NCI-H526 treated with DMSO at 0.1 percent for 48 hours (cell line): ENCODE results near the gene IDH3G.
"Not testable (repeated sequence)": the region's sequence is repeated elsewhere in the genome, so short reads cannot be mapped to it uniquely, and the experiment has no call there.

Experiments
- DNase-seq: peaks from one replicate; lab custom pipeline; 2025; lab: John Stamatoyannopoulos, UW

The IDH3G gene

DNA sequence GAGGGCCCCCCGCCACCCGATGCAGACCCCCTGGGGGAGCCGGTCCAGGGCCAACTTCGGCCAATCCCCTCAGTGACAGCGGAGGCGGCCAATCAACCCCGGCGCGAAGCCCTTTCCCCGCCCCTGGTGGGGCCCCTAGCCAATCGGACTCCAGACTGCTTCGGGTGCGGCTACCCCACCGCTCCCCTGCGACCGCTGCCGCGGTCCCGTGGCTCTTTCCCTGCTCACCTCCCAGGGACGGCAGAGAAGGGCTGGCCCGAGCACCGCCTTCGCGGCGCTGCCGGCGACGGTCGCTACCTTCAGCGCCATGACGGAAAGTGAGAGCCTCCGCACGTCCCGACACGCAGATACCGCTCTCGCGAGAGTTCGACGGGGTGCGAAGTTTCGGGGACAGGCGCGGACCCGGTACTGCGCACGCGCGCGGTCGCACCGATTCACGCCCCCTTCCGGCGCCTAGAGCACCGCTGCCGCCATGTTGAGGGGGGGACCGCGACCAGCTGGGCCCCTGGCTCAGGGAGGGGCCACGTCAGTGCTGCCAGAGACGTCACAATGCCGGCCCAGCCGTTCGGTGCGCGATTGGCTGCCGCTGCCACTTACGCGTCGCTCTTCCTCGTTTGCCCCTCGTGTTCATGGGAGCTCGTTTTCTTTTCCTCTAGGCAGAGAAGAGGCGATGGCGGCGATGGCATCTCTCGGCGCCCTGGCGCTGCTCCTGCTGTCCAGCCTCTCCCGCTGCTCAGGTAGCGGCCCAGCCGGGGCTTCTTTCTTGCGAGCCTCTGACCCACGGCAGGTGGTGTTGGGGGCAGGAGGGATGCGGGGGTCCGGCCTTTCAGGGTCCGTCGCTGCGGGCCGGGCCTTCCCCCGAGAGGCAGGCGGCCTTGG is at the start of gene IDH3G, which contains the start of gene SSR4:
TSS of gene IDH3G (minus strand) at position 358 of the 879 bp plus-strand sequence. CDS start at position 309, 49 bp downstream.
TSS of gene SSR4 (plus strand) at position 651 of the 879 bp plus-strand sequence. CDS start at position 671, 20 bp downstream.
- DNase-seq = peak; percentile 87

DNA sequence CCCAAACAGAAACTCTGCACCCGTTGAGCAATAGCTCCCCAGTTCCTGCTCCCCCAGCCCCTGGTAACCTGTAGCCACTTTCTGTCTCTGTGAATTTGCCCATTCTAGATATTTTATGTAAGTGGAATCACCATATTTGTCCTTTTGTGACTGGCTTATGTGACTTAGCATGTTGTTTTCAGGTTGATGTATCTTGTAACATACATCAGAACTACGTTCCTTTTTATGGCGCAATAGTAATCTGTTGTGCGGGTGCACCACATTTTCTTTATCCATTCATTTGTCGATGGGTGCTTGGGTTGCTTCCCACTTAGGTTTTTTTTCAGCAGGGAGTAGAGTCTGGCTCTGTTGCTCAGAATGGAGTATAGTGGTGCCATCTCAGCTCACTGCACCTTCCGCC is 42.7 kb upstream of the IDH3G start:
- DNase-seq = no peak

DNA sequence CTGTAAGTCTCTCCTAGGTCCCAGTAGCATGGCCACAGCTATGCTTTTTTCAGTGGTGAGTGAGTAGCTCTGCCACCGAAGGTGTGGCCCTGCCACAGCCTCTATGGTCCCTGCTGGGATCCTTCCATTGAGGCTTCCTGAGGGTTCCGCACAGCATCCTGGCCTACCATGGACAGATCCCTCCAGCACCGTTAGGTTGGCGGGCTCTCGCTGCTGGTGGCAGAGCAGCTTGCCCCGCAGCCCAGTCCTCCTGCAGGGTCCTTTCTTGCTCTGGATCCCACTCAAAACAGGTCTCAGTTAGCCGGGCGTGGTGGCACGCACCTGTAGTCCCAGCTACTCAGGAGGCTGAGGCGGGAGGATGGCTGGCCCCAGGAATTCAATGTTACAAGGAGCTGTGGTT is 38.6 kb upstream of the IDH3G start:
- no peak for DNase-seq

DNA sequence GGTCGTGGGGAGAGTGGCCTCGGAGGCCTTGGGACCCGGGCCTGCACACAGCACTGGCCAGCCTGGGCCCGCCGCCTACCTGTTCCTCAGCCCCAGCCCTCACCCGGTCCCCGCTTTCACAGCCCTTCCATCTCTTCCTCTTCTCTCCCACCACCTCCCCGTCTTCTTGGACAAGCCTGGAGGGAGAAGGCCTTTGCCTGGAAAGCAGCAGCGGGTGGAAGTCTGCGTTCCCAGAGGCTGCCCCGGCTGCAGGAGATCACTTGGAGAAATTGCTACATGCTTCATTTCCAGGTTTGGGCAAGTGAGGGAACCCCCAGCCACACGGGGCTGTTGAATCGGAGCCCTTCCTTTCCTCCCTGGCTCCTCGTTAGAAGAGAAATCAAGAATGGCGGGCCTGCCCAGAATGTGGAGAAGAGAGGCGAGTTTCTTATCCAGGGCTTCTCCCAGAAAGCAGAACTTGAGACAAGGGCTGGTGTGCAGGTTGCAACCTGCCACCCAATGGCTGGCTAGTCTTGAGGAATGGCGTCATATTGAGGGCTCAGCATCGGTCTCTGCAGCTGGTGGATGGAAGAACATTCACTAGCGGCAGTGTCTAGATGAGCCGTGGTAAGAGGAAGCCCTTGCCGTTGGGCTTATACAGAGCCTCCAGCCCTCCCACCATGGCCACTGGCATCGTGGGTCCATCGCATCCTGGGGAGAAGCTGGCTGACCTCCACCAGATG is 37.4 kb upstream of the IDH3G start:
- no peak for DNase-seq

DNA sequence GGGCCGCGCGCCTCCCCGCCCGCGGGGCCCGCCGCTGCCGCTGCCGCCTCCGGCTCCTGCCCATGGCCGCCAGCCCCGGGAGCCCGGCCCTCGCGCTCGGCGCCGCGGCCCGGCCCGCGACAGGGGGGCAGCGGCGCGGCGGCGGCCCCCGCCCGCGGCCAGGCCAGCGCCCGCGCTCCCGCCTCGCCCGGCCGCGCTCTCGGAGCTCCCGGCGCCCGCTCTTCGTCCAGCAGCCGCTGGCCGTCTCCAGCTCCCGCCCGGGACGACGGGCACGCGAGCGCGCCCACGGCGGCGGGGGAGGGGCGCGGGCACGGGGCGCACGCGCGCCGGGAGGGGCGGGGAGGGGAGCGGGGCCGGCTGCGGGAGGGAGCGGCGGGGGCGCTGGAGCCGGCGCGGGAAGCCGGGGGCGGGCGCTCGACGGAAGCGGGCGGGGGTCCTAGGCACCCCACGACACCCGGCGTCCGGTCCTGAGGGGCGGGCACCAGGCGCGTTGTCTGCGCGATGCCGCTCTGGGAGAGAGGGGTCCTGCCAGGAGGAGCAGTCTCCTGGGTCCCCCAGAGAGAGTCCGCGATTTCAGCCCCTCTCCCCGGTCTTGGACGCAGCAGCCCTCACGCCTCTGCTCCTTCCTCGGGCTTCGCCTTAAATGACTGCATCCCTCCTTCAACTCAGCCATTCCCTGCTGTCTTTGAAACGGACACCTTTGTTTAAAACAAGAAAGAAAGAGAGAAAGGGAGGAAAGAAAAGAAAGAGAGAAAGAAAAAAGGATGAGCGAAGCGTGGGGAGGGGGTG is 36.7 kb upstream of the IDH3G start:
- no peak for DNase-seq

DNA sequence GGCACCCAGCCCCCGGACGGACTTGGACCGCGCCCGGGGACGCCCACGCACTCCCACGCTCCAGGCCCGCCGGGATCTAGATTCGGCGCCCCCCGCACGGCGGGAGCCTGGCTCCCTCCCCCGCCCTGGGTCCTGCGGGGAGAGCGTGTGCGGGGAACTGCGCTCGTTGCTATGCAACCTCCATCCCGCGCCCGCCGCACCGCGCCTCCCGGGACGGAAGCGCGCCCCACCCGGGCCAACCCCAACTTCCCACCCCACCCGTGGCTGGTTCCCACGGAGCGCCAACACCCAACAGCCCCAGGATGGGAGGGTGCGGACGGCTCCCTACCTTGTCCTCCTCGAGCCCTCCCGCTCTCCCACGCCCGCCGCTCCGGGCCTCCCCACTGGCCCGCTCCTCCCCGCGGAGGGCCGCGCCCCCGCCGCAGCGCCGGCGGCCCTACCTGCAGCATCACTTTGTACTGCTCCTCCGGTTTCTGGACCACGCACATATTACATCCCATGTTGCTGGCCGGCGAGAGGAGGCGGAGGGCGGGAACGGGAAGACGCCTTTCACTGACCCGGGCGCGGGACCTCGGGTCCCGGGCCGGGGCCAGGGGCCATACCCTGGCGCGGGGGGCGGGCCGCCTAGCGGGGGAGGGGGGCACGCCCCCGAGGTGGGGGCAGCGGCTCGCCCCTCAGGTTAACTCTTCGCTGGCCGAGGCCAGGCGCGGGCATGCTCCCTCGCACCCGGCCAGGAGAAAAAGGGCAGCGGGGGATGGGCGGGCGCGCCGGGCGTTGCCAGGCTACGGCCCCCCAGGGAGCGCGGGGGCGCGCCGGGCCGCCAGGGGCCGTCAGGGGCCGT is 35.8 kb upstream of the IDH3G start, which contains the start of gene PDZD4:
TSS of gene PDZD4 (minus strand) at position 746 of the 841 bp plus-strand sequence. CDS start at position 500, 246 bp downstream.
- DNase-seq = no peak

DNA sequence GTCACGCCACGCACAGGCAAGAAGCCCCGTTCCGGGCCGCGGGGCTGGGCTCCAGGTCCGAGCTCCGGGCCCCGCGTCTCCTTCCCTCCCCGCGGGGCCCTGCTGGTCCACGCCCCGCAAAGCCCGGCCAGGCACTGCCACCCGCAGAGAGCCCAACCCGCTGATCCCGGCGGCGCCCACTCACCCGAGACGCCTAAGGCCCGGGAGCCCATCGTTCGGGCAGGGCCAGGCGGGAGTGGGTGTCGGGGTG is 35.3 kb upstream of the IDH3G start:
- no peak for DNase-seq

DNA sequence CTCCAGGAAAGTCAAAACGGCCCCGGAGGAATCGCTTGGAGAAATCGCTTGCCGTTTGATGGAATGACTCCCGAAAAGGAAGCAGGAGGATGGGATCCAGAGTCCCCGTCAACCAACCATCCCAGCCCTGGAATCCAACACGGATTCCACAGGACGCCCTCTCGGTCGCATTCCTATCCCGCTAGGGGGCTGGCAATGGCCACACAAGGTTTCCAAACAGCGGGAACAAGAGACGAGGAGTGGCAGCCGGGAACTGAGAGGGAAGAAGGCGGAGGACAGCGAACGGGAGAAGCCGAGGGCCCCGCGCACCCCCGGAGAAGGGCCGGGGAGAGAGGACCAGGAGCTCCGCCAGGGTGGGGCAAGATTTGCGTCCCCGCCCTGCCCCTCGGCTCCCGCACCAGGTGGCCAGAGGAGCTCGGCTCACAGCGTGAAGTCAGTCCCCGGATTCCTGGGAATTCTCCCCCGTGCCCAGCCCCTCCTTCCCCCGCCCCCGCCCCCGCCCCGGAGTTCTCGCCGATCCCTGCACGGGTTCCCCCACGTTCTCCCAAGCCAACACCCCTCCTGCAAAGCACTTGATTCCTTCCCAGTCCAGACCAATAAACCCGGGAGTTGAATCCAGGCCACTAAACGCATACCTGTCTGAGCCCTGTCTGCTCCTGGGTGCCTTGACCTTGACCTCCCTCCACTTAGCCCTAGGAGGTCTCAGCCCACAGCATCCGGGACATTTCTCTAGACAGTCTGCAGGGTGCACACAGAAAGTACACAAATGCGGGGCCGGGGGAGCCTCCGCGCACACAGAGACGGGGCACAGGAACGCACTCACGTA is 34.8 kb upstream of the IDH3G start:
- no peak for DNase-seq

DNA sequence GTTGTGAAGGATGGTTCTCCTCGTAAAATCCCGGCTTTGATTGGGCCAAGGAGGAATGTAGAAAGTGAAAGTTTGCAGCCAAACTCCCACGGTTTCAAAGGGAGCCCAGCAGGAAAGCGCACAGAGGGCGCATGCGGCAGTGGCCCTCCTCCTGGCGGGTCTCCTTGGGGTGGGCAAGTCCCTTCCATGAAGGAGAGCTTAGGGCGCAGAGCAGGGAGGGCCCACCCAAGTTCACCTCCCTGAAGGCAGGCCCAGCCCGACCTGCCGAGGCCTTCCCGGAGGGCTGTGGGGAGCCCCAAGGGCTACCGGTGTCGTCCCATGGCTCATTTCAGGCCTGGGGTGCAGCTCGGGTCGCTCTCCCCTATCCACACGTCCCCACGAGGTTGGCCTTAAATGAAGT is 34.1 kb upstream of the IDH3G start:
- DNase-seq = no peak

DNA sequence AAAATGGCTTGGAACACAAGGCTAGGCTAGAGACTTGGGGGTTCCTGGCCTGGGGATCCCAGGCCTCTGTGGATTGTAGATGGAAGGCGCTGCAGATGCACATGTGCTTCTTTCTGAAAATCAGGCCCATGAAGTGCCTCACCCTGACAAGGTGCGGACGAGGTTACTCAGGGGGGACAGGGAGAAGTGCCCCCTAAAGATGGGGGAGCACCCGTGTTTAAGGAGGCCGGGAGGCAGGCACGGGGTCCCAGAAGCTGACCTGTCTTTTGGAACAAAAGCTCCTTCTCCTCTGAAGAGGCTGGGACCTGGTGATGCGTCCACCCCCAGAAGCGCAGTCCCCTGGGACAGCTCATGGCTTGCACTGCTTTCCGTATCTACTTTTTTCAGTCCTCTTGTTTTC is 33.7 kb upstream of the IDH3G start:
- DNase-seq = no peak

DNA sequence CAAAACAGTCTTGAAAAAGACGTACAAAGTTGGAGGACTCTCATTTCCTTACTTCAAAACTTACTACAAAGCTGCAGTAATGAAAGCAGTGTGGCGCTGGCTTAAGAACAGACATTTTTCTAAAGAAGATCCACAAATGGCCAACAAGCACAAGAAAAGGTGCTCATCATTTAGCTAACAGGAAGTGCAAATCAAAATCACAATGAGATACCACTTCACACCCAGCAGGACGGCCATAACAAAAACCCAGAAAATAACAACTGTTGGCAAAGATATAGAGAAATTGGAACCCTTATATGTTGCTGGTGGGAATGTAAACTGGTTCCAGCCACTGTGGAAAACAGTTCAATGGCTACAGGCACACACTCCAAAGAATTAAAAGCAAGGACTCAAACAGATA is 32.8 kb upstream of the IDH3G start:
- DNase-seq = no peak

DNA sequence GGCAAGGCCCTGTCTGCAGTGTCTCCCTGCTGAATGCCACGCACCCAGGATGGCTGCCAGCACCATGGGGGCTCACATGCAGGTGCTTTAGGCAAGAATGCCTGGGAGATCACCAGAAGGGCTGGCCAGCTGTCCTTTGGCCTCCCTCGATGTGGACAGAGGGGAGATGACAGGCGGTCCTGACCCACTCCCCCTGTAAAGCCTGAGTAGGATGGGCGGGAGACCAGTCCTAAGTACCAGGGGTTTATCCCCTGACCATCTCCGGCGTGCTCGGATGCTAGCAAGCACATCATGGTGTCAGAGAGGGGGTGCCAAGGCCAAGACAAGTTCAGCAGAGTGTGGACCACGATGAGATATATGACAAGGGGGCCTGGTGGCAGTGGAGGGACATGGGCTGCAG is 30.9 kb upstream of the IDH3G start:
- no peak for DNase-seq

DNA sequence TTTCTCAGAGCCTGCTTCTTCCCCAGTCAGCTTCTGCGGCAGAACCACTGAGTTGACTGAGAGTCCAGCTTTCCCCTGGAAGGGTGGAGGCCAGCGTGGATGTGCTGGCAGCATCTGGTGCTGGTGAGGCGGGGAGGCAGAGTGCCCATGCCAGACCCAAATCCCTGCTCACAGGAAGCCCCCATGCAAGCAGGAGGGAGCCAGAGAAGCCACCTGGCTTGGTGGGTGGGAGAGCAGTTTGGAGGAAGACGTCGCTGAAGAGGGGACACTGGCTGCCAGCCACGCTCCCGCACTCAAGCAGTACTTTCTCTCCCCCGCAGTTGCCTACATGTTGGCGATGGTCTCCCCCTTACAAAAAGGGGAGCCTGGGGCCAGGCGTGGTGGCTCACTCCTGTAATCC is 30.2 kb upstream of the IDH3G start:
- DNase-seq = no peak

DNA sequence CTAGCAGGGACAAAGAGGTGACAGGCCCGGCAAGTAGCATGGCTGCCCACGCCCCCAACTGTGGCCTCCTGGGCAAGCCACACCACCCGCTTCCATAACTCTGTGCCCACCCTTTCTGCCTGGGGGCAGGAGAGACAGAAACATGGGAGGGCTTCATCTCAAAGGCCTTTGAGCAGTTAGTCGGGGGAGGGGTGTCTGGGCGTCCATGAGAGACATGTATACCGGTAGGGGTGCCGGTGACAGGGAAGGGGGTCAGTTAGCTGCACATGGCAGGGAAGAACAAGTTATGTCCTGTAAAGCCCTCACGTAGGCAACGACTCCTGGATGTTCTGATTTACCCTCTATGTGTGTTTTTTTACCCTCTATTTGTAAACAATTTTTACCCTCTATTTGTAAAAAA is 26.9 kb upstream of the IDH3G start:
- no peak for DNase-seq

DNA sequence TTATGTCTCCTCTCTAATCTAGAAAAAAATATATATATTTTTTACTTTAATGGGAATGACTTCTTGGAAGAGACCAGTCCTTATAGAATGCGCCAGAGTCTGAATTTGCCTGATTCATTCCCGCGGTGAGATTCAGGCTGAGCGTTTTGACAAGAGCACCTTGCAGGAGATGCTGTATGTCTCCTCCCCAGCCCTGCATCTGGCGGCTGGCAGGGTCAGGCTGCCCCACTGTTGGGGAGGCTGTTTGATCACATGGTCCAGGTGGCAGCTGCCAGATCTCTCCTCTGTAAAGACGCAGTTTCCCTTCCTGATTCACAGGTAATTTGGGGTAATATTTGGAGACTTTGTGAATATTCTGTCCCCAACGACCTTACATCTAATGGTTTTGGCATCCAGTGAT is 26.4 kb upstream of the IDH3G start:
- DNase-seq = no peak

DNA sequence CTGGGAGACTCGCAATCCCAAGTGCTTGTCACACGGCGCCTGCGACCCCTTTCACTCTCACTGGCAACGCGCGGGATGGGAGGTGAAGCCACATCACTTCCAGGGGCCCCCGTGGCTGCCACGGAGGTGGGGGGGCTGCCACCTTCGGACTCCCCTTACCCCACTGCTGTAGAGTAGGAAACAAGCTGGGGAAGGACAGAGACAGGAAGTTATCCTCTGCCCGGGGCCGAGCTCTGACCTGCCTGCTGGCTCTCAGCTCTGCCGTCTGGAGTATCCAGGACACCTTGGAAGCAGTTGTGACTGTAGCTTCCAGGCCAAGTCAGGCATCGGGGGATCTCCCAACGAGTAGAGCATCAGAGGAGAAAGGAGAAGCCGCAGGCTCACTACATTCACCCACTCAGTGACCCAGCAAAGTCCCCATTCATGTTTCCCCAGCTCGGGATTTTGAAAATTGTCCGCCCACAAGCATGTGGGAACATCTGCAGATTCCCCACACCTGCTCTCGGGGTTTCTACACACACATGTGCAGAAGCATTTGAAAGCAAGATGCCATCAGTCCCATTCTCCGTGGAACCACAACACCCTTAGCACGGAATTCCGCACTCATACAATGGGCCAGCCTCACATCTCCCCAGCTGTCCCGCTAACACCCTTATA is 25.3 kb upstream of the IDH3G start:
- DNase-seq = no peak

DNA sequence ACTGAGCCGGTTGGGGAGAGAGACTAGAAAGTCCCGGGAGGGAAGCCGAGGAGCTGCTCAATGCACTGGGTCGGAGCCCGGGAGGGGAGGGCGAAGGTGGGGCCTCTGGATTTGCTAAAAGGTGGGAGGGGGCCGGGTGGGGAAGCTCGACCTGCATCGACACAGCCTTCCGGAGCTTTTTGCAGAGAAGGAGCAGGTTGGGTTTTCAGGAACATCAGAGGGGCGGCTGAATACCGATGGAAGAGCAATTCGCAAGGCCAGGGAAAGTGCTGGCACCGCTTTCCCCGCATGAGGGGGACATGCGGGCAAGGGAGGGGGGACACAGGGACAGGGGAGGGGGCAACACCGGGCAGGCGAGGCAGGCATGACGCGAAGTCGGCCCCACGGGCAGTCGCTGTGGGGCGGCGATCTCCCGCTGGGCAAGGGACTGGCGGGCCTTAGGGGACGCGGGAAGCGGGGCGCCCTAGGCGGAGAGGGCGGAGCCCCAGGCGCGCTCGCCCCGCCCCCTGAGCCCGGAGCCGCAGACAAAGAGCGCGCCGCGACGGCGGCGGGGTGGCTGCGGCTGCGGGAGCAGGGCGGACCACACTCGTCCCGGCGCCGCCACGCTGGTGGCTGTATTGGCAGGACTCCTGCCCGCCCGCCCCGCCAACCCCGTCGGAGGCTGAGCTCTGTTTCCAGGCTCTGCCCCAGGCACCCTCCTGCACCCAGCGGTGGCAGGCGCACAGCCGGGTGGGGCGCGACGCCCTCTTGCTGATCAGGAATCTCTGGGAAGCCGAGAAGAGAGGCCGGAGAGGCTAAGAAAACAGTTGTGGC is 24.6 kb upstream of the IDH3G start:
- DNase-seq = no peak

DNA sequence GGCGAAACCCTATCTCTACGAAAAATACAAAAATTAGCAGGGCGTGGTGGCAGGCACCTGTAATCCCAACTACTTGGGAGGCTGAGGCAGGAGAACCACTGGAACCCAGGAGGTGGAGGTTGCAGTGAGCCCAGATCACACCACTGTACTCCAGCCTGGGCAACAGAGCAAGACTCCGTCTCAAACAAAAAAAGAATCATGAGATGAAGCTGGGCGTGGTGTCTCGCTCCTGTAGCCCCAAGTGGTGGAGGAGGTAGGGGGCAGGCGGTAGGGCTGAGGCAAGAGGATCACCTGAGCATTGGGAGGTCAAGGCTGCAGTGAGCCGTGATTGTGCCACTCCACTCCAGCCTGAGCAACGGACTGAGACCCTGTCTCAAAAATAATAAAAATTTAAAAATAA is 23.9 kb upstream of the IDH3G start:
- not testable (repeated sequence) for DNase-seq
